ENCODE results near the gene CDC20B.

DNA sequence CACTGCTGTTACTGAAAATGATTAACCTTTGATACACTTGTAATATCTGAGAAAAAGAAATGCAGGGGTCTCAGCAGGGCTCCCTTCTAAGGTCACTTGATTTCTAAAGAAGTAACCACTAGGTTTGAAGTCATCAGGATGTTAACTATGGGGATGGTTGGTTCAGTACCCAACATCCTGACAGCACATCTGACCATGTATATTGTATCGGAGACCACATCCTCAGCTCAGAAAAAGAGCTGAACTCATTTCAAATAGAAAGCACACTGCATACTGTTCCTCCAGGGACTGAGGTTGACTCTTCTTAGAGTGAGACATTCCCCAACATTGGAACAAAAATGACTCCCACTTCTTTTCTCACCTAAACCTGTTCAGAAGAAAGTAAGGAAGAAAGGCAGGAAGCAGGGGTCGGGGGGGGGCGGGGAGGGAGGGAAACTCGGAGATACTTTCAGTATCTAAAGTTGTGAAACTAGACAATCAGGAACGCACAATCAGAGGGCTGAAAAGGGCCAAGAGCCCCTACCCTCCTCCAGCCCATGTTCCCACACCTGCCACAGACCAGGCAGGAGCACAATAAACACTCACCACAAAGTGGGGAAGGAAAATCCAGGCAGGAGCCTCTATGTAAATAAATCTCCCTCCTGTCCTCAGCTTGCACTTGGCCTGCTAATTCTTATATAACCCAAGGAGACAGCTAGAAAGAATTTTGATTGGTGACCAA lies 71.3 kb downstream of the CDC20B start:
- TF ChIP-seq, protein P1, sequence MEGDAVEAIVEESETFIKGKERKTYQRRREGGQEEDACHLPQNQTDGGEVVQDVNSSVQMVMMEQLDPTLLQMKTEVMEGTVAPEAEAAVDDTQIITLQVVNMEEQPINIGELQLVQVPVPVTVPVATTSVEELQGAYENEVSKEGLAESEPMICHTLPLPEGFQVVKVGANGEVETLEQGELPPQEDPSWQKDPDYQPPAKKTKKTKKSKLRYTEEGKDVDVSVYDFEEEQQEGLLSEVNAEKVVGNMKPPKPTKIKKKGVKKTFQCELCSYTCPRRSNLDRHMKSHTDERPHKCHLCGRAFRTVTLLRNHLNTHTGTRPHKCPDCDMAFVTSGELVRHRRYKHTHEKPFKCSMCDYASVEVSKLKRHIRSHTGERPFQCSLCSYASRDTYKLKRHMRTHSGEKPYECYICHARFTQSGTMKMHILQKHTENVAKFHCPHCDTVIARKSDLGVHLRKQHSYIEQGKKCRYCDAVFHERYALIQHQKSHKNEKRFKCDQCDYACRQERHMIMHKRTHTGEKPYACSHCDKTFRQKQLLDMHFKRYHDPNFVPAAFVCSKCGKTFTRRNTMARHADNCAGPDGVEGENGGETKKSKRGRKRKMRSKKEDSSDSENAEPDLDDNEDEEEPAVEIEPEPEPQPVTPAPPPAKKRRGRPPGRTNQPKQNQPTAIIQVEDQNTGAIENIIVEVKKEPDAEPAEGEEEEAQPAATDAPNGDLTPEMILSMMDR (IDR thresholded peaks at IDR 0.05; ENCODE audit: insufficient read depth, low read length) = no peak
- no peak for TF ChIP-seq GABPA (IDR thresholded peaks at IDR 0.05; ENCODE audit: low read depth)
